IPS-18c (cell line): ENCODE measurements around the gene SSH2.

Experiments used
- H3K4me3 ChIP-seq: 2 replicates; pipeline ENCODE4 v1.7.0; 2013; ENCODE audit warnings: low read depth, mild to moderate bottlenecking, low read length, moderate library complexity; ENCODE audit not compliant: insufficient read depth
- H3K9me3 ChIP-seq: one replicate; pipeline ENCODE4 v1.6.1; 2013; ENCODE audit warnings: mild to moderate bottlenecking, low read length, moderate library complexity; ENCODE audit not compliant: control insufficient read depth, insufficient read depth

SSH2 gene

GRCh38 chr17:29625037-29625750 is 304.8 kb downstream of the SSH2 start:
- H3K9me3 ChIP-seq = no peaks in the 10 kb centered on the region
- no peak overlapping the region for H3K4me3 ChIP-seq

- Histone ChIP-seq H3K9me3 (no peaks in the 10 kb centered on the region), H3K4me3 (no peak overlapping the region)
Measured at GRCh38 chr17:29624586-29624985, 305.4 kb downstream of the SSH2 start.

DNA sequence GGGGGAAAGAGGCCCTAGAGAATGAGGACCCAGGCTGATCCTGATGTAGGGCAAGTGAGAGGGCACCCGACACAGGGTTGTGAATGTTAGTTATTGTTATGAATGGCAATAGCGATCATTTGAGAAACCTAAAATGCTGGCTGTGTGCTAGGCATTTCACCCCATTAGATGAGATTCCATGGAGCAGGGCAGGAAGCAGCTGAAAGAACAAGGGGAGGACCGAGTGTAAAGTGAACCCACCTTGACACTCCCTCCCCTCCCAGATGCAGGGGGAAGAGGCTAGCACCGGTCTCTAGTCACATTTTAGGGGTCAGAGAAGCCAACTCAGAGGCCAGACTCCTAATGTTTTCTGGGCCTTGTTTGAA is 306.8 kb downstream of the SSH2 start:
- Histone ChIP-seq H3K9me3 (no peaks in the 10 kb centered on the region), H3K4me3 (peak overlapping the region; percentile 72)

GRCh38 chr17:29622337-29623282 is 307.4 kb downstream of the SSH2 start, which contains the start of gene CORO6:
CORO6 (minus strand) TSS chr17:29622912; CDS start chr17:29621421, 1,491 bp downstream.
- H3K9me3 ChIP-seq = no peaks in the 10 kb centered on the region

DNA sequence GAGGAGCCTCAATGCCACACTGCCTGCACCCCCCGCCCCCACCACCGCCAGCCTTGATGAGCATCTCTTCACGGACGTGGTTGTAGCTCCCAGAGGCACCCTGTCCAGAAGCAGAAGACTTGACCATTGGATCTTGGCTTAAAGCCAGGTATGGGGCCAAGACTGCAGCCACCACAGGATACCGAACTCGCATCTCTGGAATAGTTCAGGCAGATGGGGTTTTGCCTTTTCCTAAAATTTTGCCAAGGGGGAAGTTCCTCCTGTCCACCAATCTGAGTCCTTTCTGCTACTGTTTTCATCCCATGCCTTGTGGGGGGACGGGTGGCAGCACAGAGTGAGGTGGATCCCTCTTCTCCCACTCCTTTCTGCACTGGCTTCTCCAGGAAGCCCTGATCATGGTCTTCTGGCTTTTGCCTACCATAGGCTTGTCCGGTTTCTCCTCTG is 308.3 kb downstream of the SSH2 start:
- H3K4me3 ChIP-seq = no peak overlapping the region
- H3K9me3 ChIP-seq = no peaks in the 10 kb centered on the region

More at GRCh38 chr17:29622337-29623282, 307.4 kb downstream of the SSH2 start, which contains the start of gene CORO6:
- H3K4me3 ChIP-seq = peak within 1 kb of the TSS; percentile 72

GRCh38 chr17:29620779-29621500 is 309.1 kb downstream of the SSH2 start:
- Histone ChIP-seq H3K9me3 (no peaks in the 10 kb centered on the region), H3K4me3 (no peak overlapping the region)

GRCh38 chr17:29620271-29620670 is 309.8 kb downstream of the SSH2 start:
- Histone ChIP-seq H3K9me3 (peaks cover 2% of the 10 kb centered on the region), H3K4me3 (peak overlapping the region; percentile 9; the same call in 1 of the 2 replicates)

DNA sequence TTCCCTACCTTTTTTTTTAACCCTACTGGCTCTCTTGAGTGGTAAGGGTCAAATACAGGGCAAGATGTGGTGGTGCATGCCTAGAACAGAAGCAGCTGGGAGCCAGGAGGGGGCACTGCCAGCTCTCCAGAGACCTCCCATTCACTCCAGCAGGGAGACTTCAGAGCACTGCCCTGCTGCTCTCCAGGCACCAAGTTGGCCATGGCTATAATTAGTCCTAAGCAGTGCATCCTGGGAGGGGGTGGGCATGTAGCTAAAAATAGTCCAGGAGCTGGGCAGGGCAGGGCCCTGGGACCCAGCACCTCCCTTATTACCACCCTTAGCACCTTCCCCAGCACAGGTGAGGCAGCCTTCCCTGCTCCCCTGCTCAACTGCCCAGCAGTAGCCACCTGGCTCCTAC is 310.8 kb downstream of the SSH2 start:
- peaks cover 2% of the 10 kb centered on the region for H3K9me3 ChIP-seq
- no peak overlapping the region for H3K4me3 ChIP-seq

DNA sequence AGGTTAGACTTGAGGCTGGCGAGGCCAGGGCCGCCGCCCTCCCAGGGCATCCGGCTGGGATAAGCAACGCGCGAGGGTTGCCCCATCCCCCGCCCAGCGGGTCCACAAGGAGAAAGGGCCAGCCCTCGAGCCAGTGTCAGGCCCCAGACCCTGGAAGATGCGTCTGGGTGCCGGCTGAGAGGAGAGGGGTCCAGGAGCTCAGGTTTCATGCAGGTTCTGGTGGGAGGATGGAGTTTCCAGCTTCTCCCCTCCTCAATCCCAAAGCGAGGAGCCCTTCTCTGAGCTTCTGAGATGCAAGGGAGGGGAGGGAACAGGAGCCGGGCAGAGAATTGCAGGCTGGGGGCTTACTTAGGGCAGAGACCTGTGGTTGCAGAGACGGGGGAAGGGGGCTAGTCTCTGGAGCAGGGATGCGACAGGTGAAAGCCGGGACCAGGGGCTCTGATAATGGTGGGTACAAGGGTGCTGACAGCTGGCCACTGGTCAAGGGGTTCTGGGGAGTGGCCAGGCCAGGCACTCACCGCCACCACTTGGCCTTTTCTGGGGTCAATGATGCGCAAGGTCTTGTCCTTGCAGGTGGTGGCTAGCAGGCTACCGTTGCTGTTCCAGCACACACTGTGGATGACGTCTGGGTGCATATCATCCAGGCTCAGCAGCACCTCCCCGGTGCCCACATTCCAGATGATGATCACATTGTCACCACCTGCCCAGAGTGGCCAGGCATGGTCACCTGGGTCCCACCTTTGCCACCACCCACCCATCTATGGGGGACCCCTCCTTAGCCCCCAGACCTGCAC is 311.6 kb downstream of the SSH2 start:
- Histone ChIP-seq H3K9me3 (peaks cover 2% of the 10 kb centered on the region), H3K4me3 (peak overlapping the region; percentile 53)

DNA sequence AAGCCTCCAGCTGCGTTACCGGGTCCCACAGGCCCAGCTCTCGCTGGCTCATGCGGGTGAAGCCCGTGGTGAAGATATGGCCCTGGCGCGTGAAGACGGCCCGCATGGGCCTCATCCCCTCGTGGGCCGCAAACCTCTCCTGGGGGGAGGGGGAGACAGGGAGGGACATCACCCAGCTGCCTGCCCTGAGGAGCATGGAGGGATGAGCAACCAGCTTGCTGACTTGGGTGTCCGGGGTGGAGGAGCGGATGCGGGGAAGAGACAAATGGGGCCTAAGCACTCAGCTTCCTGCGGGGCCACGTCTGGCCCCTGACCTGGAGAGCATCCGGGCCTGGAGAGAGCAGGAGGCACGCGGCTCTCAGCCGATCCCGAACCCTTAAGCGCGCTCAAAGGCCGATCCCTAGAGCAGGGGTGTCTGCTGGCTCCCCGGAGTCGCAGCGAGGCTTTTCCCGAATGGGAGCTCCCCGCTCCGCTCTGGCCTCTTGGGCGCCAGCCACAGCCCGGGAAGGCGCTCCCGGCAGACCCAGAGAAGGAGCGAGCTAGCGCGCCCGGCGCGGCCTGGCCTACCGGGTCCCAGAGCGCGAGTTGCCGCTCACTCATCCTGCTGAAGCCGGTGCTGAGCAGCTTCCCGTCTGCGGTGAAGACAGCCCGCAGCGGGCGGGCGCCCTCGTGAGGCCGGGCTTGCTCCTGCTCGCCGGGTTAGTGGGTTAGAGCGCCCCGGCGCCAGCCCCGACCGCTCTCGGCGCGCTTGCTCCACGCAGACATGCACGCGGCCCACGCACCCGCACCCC is 312.4 kb downstream of the SSH2 start:
- peaks cover 3% of the 10 kb centered on the region for H3K9me3 ChIP-seq
- peak overlapping the region; percentile 53 for H3K4me3 ChIP-seq

- Histone ChIP-seq H3K4me3 (peak overlapping the region; percentile 67; the same call in 1 of the 2 replicates), H3K9me3 (peaks cover 4% of the 10 kb centered on the region)
Measured at GRCh38 chr17:29617125-29617480, 312.9 kb downstream of the SSH2 start.

GRCh38 chr17:29616300-29617048 is 313.6 kb downstream of the SSH2 start:
- Histone ChIP-seq H3K9me3 (peaks cover 4% of the 10 kb centered on the region), H3K4me3 (peak overlapping the region; percentile 67)

GRCh38 chr17:29615492-29616299 is 314.3 kb downstream of the SSH2 start:
- H3K4me3 ChIP-seq = peak overlapping the region; percentile 67
- H3K9me3 ChIP-seq = peaks cover 4% of the 10 kb centered on the region

GRCh38 chr17:29615048-29615385 is 315.0 kb downstream of the SSH2 start:
- H3K9me3 ChIP-seq = peaks cover 4% of the 10 kb centered on the region
- peak overlapping the region; percentile 34; the same call in 1 of the 2 replicates for H3K4me3 ChIP-seq
